CD4-positive, alpha-beta T cell treated with Interferon gamma for 1 hour (primary cell): ENCODE data around the gene BRD3.
"Not testable (repeated sequence)": the region's sequence is repeated elsewhere in the genome, so short reads cannot be mapped to it uniquely, and the experiment has no call there.

Experiments used
- DNase-seq: peaks from one replicate; pipeline ENCODE4 v3.0.0-alpha.2; 2020

BRD3 gene

GRCh38 chr9:133991214-133991921 lies 76.5 kb downstream of the BRD3 start:
- no peak for DNase-seq

DNA sequence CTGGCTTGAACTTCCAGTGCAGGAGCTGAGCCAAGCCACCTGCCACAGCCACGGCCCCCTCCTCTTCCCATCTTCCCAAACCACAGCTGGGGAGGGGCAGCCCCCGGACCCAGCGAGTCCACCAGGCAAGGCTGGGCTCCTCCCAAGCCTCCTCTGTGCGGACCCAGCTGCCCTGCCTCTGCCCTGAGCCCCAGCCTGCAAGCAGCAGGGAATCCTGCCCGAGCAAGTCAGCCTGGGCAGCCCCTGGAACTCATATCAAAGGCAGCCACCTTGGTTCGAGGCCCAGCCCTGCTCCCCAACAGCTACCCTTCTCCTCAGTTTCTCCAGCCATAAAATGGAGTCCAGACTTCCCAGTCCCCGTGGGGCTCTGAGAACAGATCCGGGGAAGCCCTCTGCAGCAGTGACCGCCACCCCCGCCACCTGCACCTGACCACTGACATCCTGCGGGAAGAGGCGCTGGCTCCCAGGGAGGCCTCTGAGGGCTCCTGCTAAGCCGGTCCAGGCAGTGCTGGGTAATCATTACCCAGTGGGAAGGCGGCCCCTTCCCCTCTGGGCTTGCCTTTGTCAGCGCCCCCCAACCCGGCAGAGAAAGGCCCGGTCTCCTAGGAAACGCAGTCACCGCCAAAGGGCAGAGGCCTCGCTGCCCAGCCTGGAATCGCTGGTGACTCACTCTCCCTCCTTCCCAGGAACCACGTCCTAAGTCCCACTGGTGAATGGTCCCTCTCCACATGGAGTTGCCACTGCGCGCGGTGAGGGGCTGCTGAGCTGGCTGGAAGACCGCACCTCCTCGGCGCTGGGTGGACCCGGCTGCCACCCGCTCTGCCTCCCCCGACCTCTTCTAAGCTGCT lies 77.2 kb downstream of the BRD3 start:
- no peak for DNase-seq

DNA sequence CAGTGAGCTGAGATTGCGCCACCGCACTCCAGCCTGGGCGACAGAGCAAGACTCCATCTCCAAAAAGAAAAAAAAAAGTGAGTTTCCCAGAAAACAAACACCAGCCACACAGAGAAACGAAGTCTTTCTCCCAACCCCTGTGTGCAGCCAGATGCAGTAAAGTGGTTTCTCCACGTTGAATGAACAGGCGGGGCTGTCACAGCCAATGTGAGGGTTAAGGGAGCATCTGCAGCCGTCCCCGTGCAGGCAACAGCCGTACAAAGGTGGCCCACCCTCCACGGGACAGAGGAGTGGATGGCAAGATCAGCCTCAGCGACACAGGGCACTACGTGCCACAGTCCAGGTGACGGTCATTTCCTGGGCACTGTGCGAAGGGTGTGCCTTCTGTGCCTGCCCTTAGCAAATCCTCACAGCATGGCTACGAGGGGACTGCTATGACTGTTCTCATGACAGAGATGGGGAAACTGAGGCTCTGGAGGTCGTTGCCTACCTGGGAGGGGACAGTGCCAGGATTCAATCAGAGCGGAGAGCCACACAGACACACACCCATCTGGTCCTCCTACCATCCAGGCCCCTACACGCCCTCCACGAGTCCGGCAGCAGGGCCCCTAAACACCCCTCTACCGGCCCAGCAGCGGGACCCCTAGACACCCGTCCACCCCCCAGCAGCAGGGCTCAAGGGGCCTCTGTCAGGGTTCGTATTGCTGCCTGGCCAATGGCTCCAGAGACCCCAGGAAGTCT lies 78.0 kb downstream of the BRD3 start:
- DNase-seq = no peak

DNA sequence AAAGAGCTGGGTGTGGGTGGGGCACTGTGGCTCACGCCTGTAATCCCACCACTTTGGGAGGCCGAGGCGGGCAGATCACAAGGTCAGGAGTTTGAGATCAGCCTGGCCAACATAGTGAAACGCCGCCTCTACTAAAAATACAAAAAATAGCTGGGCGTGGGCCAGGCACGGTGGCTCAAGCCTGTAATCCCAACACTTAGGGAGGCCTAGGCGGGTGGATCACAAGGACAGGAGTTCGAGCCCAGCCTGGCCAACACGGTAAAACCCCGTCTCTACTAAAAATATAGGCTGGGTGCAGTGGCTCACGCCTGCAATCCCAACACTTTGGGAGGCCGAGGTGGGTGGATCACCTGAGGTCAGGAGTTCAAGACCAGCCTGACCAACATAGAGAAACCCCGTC lies 79.1 kb downstream of the BRD3 start:
- DNase-seq = not testable (repeated sequence)

GRCh38 chr9:133987946-133988665 lies 79.7 kb downstream of the BRD3 start:
- DNase-seq = no peak

- no peak for DNase-seq
Observed at GRCh38 chr9:133987446-133987788, 80.4 kb downstream of the BRD3 start.

GRCh38 chr9:133986774-133987445 lies 80.9 kb downstream of the BRD3 start:
- DNase-seq = no peak

DNA sequence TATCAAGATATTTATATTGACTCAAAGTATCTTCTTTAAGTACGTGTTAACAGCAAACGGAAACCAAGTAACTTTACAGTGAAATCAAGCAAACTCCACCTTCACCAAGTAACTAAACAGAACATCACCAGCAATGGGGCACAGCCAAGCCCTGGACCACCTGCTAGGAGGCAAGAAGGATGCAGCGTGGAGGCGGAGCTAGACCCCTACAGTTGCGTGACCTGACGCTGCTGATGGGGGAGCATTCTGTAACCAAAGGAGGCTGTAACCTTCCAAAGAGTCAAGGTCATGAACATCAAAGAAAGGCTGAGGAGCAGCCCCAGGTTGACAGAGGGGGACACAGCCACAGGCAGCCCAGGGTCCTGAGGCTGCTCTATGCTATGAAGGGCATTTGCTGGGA lies 81.8 kb downstream of the BRD3 start:
- DNase-seq = no peak

DNA sequence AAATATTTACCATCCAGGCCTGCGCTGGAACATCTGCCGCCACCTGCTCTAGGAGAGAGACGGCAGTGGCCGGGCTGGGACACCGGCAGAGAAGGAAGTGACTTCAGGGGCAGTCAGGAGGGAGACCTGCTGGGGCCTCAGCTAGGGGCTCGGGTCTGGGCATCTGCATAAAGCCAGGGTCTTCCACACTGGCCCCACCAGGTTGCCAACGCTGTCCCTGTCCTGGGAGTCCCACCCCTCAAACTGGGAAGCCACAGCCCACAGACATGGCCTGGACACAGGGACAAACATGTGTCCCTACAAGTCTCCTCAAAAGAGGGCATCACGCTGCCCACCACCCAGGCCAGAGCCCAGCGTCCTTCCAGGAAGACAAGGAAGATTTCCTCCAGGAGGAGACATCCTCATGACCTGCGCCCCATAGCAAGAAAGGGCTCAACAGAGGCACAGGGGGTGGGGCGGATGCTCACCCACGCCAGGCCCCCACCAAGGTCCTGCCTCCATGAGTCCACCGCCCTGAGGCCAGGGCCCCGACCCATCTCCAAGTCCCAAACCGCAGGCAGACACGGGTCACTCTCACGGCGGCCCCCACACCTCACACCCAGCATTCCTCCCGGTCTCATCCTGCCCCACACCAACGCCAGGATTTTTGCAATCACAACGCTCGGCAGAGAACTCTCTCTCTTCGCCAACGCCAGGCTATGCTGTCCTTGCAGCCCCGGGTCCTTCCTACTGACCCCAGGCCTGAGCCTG lies 84.7 kb downstream of the BRD3 start:
- no peak for DNase-seq

- DNase-seq = no peak
Observed at GRCh38 chr9:133981958-133982681, 85.7 kb downstream of the BRD3 start.

DNA sequence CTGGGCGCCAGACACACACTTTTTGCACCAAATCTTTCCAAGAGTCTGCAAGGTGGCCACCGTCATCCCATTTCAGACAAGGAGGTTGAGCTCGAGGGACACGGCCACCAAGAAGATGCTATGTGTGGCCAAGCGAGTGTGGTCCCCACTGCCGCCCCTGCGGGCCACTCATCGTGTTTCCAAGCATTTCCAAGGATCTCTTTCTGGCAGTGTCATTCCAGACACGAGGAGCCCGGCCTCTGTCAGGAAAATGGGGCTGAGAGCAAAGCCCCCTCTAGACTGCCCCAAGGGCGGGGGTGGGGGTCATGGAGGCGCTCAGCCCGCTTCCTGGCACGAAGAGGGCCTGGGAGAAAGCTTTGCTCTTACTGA lies 86.3 kb downstream of the BRD3 start:
- no peak for DNase-seq

- DNase-seq = no peak
Observed at GRCh38 chr9:133980864-133981588, 86.8 kb downstream of the BRD3 start.
